ENCODE data around the gene ZNF462.
"Not testable (repeated sequence)": the region's sequence is repeated elsewhere in the genome, so short reads cannot be mapped to it uniquely, and the experiment has no call there.

ZNF462 gene

GRCh38 chr9:106846857-106847256 lies 16.1 kb upstream of the ZNF462 start:
- Histone ChIP-seq H3K4me3 (ENCODE audit: low read length) (no peak overlapping the region), H3K9me3 (ENCODE audit: control insufficient read depth, low read length) (no peaks in the 10 kb centered on the region), H3K9ac (ENCODE audit: low read length) (no peak overlapping the region), H3K27me3 (ENCODE audit: control insufficient read depth, insufficient read depth, low read length) (no peaks in the 10 kb centered on the region), H3K4me1 (ENCODE audit: control insufficient read depth, insufficient read depth, low read length) (no peaks in the 10 kb centered on the region), H3K36me3 (ENCODE audit: control insufficient read depth, insufficient read depth, low read length) (no peaks in the 10 kb centered on the region)

DNA sequence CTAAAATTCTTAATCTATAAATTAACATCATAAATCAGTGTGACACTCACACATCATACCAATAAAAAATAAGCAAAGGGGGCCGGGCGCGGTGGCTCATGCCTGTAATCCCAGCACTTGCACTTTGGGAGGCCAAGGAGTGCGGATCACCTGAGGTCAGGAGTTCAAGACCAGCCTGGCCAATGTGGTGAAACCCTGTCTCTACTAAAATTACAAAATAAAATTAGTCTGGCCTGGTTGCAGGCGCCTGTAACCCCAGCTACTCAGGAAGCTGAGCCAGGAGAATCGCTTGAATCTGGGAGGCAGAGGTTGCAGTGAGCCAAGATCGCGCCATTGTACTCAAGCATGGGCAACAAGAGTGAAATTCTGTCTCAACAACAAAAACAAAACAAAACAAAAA lies 11.3 kb upstream of the ZNF462 start:
- H3K4me3 ChIP-seq (ENCODE audit: low read length); H3K9me3 ChIP-seq (ENCODE audit: control insufficient read depth, low read length); H3K9ac ChIP-seq (ENCODE audit: low read length); H3K36me3 ChIP-seq (ENCODE audit: control insufficient read depth, insufficient read depth, low read length); H3K4me1 ChIP-seq (ENCODE audit: control insufficient read depth, insufficient read depth, low read length); H3K27me3 ChIP-seq (ENCODE audit: control insufficient read depth, insufficient read depth, low read length): not testable (repeated sequence)

- Histone ChIP-seq H3K9me3 (ENCODE audit: control insufficient read depth, low read length) (no peaks in the 10 kb centered on the region), H3K36me3 (ENCODE audit: control insufficient read depth, insufficient read depth, low read length) (no peaks in the 10 kb centered on the region), H3K4me1 (ENCODE audit: control insufficient read depth, insufficient read depth, low read length) (no peaks in the 10 kb centered on the region), H3K27me3 (ENCODE audit: control insufficient read depth, insufficient read depth, low read length) (peaks cover 21% of the 10 kb centered on the region), H3K4me3 (ENCODE audit: low read length) (no peak overlapping the region), H3K9ac (ENCODE audit: low read length) (no peak overlapping the region)
Observed at GRCh38 chr9:106857811-106858470, 5.0 kb upstream of the ZNF462 start.

DNA sequence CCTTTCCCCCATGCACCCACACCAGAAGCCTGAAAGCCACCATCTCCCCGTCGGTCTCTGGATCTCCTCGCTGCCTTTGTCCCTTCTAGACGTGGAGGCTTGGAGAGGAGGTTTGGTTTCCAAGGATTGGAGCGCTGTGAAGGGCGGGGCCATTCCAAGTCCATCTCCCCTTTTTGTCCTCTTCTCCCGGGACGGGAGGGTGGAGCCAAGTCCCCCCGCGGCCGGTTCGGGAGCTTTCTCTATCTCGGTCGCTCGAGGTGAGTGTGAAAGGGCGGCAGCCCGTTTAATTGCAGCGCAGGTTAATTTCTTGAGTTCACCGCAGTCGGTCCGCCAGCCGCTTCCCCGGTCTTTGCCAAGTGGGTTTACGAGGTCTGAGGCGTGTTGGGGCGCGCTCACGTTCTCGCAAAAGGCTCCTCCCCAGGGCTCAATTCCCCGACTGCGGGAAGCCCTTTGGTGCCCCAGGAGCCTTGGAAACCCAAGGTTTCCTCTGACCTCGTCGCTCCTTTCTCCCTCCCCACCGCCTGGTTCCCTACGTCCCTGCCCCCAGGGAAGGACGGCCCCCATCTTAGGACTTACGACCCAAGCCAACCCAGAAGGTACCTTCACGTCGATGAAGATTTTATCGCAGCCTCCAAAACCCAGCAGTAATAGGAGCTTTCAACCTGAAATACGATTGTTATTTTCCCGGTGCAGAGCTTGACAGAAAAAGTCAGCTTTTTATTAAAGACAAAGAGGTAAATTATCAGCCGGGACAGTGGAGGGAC lies 2.8 kb upstream of the ZNF462 start:
- Histone ChIP-seq H3K4me3 (ENCODE audit: low read length) (peak overlapping the region; percentile 80), H3K27me3 (ENCODE audit: control insufficient read depth, insufficient read depth, low read length) (peaks cover 21% of the 10 kb centered on the region), H3K36me3 (ENCODE audit: control insufficient read depth, insufficient read depth, low read length) (no peaks in the 10 kb centered on the region), H3K9ac (ENCODE audit: low read length) (peak overlapping the region; percentile 73), H3K9me3 (ENCODE audit: control insufficient read depth, low read length) (no peaks in the 10 kb centered on the region), H3K4me1 (ENCODE audit: control insufficient read depth, insufficient read depth, low read length) (peaks cover 4% of the 10 kb centered on the region)

DNA sequence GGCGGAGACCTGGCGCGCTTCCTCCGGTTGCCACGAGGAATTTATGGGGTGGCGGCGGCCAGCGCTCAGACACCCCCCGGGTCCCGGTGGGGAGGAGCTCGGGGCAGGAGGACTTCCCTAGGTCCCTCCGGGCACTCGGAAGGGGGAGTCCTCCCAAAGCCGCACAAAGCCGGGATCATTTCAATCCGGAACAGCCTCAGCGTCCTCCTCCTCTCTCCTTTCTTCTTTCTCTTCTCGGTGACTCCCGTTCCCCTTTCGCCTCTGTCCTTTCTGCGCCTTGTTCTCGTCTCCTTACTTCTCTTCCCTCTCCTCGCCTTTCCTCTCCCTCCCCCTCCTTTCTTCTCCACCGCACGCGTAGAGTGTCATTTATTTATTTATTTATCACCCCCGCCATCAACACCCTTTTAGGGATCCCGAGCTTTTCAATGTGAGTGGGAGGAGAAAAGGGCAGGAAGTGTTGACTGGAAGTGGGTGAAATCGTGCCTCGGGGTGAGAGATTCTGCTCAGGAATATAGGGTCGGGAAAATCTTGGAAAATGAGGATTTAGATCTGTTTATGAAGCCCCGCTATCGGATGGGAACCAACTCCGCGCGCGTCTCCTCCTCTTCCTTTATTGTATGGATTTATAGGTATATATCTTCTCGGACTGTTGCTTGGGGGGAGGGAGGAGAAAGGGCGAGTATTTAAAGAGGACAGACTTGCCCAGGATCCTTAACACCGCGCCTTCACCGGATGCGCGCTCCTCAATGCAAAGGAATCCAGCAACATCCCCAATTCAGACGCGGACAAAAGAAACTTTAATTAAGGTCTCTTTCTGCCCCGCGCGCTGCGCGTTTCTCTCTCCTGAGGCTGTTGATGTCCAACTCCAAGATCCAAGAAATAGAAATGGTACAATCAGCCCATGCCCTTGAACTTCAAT lies 2.0 kb upstream of the ZNF462 start:
- Histone ChIP-seq H3K4me1 (ENCODE audit: control insufficient read depth, insufficient read depth, low read length) (peaks cover 6% of the 10 kb centered on the region), H3K9me3 (ENCODE audit: control insufficient read depth, low read length) (no peaks in the 10 kb centered on the region), H3K36me3 (ENCODE audit: control insufficient read depth, insufficient read depth, low read length) (no peaks in the 10 kb centered on the region), H3K9ac (ENCODE audit: low read length) (peak overlapping the region; percentile 73), H3K27me3 (ENCODE audit: control insufficient read depth, insufficient read depth, low read length) (peaks cover 21% of the 10 kb centered on the region), H3K4me3 (ENCODE audit: low read length) (peak overlapping the region; percentile 80)

- Histone ChIP-seq H3K36me3 (ENCODE audit: control insufficient read depth, insufficient read depth, low read length) (no peaks in the 10 kb centered on the region), H3K27me3 (ENCODE audit: control insufficient read depth, insufficient read depth, low read length) (peaks cover 21% of the 10 kb centered on the region), H3K9me3 (ENCODE audit: control insufficient read depth, low read length) (no peaks in the 10 kb centered on the region), H3K4me1 (ENCODE audit: control insufficient read depth, insufficient read depth, low read length) (peaks cover 6% of the 10 kb centered on the region), H3K9ac (ENCODE audit: low read length) (peak overlapping the region; percentile 81), H3K4me3 (ENCODE audit: low read length) (peak overlapping the region; percentile 80)
Observed at GRCh38 chr9:106861640-106862109, 1.3 kb upstream of the ZNF462 start.

GRCh38 chr9:106862110-106862820 lies 701 bp upstream of the ZNF462 start:
- H3K4me1 ChIP-seq (ENCODE audit: control insufficient read depth, insufficient read depth, low read length), result peaks cover 6% of the 10 kb centered on the region
- H3K27me3 ChIP-seq (ENCODE audit: control insufficient read depth, insufficient read depth, low read length), result peaks cover 21% of the 10 kb centered on the region

DNA sequence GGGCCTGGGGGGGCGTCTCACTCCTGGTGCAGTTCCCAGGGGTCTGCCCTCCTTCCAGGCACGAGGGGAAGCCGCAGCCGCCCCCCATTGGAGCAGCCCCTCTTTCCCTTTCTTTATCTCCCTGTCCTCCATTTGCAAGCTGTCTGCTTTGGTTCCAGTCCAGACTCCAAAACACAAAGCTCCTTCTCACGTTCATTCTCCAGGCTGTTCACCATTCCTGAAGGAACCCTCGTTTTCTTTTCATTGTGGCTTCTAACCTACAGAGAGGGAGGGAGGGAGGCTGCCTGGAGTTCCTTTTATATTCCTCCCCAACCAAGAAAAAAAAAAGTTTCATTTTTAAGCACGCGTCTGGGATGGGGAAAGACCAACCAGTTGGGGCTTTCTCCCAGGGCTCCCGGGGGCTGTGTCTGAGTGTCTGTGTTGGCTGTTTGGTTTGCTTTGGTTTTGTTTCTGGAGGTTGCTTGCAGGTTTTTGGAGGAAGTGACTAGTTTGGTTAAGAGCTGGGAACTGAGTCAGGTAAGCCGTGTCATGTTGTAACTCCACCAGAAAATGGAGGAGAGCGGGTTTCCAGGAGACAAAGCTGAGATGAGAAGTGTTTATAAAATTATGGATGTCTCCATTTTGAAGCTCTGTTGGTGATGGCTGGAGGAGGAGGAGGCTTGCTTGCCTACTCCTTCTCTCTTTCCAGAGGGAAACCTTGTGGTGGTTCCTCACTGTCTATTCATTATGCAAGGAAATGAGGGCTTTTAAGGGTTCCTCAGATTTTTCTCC lies 1.6 kb downstream of the ZNF462 start:
- H3K9ac ChIP-seq (ENCODE audit: low read length), result peak overlapping the region; percentile 81

More at GRCh38 chr9:106862110-106862820, 701 bp upstream of the ZNF462 start:
- H3K4me3 ChIP-seq (ENCODE audit: low read length), result peak overlapping the region; percentile 80
- no peaks in the 10 kb centered on the region for H3K36me3 ChIP-seq (ENCODE audit: control insufficient read depth, insufficient read depth, low read length)
- no peaks in the 10 kb centered on the region for H3K9me3 ChIP-seq (ENCODE audit: control insufficient read depth, low read length)
- H3K9ac ChIP-seq (ENCODE audit: low read length), result peak overlapping the region; percentile 81

DNA sequence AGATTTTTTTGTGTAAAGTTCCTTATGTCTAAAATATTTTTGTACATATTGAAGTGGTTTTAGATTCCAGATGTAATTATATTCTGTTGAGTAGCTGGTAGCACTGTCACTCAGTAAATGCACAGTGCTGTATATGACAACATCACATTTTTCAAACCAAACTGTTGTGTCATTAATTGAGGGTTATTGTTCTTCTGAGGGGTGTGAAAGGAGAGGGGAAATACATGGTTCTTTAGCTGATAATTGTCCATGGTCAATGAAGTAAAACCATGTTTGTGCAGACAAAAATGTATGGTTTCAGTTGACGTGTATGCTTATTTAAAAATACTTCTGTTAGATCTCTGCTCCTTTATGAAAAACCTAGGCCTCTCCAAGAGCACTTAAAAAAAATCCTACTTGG lies 3.3 kb downstream of the ZNF462 start:
- no peaks in the 10 kb centered on the region for H3K9me3 ChIP-seq (ENCODE audit: control insufficient read depth, low read length)
- no peak overlapping the region for H3K4me3 ChIP-seq (ENCODE audit: low read length)
- H3K4me1 ChIP-seq (ENCODE audit: control insufficient read depth, insufficient read depth, low read length), result peaks cover 6% of the 10 kb centered on the region
- no peaks in the 10 kb centered on the region for H3K36me3 ChIP-seq (ENCODE audit: control insufficient read depth, insufficient read depth, low read length)
- peaks cover 3% of the 10 kb centered on the region for H3K27me3 ChIP-seq (ENCODE audit: control insufficient read depth, insufficient read depth, low read length)
- H3K9ac ChIP-seq (ENCODE audit: low read length), result no peak overlapping the region

More for the DNA sequence above, 1.6 kb downstream of the ZNF462 start:
- Histone ChIP-seq H3K4me1 (ENCODE audit: control insufficient read depth, insufficient read depth, low read length) (peaks cover 6% of the 10 kb centered on the region), H3K27me3 (ENCODE audit: control insufficient read depth, insufficient read depth, low read length) (peaks cover 19% of the 10 kb centered on the region), H3K9me3 (ENCODE audit: control insufficient read depth, low read length) (no peaks in the 10 kb centered on the region), H3K4me3 (ENCODE audit: low read length) (peak overlapping the region; percentile 80), H3K36me3 (ENCODE audit: control insufficient read depth, insufficient read depth, low read length) (no peaks in the 10 kb centered on the region)

DNA sequence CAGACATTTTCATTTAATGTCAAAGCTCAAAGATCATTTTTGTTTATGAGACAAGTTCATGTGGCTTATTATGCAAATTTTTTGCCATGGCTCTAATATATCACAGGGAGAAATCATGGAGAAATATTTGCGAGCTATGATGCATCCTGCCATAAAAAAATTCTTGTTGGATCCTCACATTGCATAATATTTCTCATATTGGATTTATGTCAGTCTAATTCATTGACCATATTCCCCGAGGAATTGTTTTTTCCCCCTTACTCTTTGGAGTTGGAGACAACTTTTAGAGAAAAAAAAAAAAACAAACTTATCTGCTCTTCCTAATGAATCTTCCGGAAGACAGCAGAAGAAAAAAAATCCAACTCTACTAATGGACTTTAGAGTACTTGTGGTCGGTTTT lies 4.3 kb downstream of the ZNF462 start:
- H3K36me3 ChIP-seq (ENCODE audit: control insufficient read depth, insufficient read depth, low read length), result no peaks in the 10 kb centered on the region
- no peaks in the 10 kb centered on the region for H3K9me3 ChIP-seq (ENCODE audit: control insufficient read depth, low read length)
- H3K4me3 ChIP-seq (ENCODE audit: low read length), result no peak overlapping the region
- no peaks in the 10 kb centered on the region for H3K27me3 ChIP-seq (ENCODE audit: control insufficient read depth, insufficient read depth, low read length)
- H3K4me1 ChIP-seq (ENCODE audit: control insufficient read depth, insufficient read depth, low read length), result peaks cover 6% of the 10 kb centered on the region
- H3K9ac ChIP-seq (ENCODE audit: low read length), result no peak overlapping the region

- H3K4me3 ChIP-seq (ENCODE audit: low read length), result no peak overlapping the region
- no peaks in the 10 kb centered on the region for H3K9me3 ChIP-seq (ENCODE audit: control insufficient read depth, low read length)
- peaks cover 6% of the 10 kb centered on the region for H3K4me1 ChIP-seq (ENCODE audit: control insufficient read depth, insufficient read depth, low read length)
- no peaks in the 10 kb centered on the region for H3K27me3 ChIP-seq (ENCODE audit: control insufficient read depth, insufficient read depth, low read length)
- no peaks in the 10 kb centered on the region for H3K36me3 ChIP-seq (ENCODE audit: control insufficient read depth, insufficient read depth, low read length)
- H3K9ac ChIP-seq (ENCODE audit: low read length), result no peak overlapping the region
Observed at GRCh38 chr9:106868087-106868486, 5.1 kb downstream of the ZNF462 start.
